K562 (cell line): Measurements from ENCODE around the gene EIF4E2. TPM values are rescaled to one million over a fixed set of nuclear protein-coding genes. Genes with fewer than 3 reads are reported as not detected.

ENCODE experiments used
- REST ChIP-seq, 2 experiments: fragments of 450-650 bp; formaldehyde crosslinking in 1 of 2; IDR thresholded peaks; 2 replicates each; pipeline versions ENCODE4 v1.4.0 to v1.6.1; 2014 to 2020; ENCODE audit warnings: mild to moderate bottlenecking in 2 of 2, borderline replicate concordance in 1 of 2, low read depth in 1 of 2
- polyA plus RNA-seq, 8 experiments: library from polyadenylated mRNA; depleted of rRNA in 4 of 8; stranded (reverse) in 5 of 8; unstranded in 3 of 8; fragments of >200 nt; fragmentation: Nextera tagmentation in 2 of 8; fragmentation: Illumina TruSeq in 1 of 8; extraction: Ambion mirVana in 2 of 8; extraction: Trizol in 1 of 8; gene quantifications; 2 replicates each; pipeline versions ENCODE4 v1.2.1 to v1.2.3, GENCODE V29; 2011 to 2014; ENCODE audit warnings: inconsistent platforms in 1 of 8, missing spikeins in 1 of 8
- total RNA-seq, 7 experiments: library from RNA; depleted of rRNA in 6 of 7; stranded (reverse); fragments of >200 nt in 6 of 7; fragmentation: Illumina TruSeq in 2 of 7; extraction: Trizol in 2 of 7; gene quantifications; 2 replicates each; pipeline versions ENCODE4 v1.2.1 to v1.2.3, GENCODE V29; 2011 to 2021; ENCODE audit warnings: low replicate concordance in 1 of 7

EIF4E2 gene
- total and polyA plus RNA-seq, 9 of the 15 experiments (the other 6 are each of a cell fraction or from before 2014, with no cell fraction given), result 33.9 to 169 (median 77.5) TPM

DNA sequence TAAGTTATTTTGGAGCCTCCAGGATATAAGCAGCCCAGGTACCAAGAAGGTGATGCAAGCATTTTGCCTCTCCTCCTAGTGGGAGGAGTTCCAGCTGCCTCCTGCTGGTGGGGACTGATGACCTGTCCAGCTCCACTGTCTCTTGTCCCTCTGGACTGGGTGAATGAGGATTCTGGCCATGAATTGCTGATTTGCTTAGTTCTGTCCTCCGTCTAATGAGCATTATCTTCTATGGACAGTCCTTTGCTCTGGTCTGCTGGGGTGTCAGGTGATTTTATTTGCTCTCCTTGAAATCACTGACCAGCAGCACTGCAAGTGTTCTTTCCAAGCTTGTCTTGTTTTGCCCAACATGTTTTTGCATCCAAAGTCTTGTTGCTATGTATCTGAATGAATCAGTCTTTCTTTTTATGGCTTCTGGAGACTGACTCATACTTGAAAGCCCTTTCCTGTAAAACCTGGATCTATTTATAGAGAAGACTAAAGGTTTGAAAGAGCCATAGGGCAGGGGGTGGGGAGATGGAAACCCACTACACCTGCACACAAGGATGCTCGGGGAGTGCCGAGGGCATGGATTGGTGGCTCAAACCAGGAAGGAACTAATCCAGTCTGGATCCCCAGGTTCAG lies 42.4 kb downstream of the EIF4E2 start (continued):
- peak; percentile 11; the same call in 1 of the 2 replicates for TF ChIP-seq REST (IDR thresholded peaks at IDR 0.05; ENCODE audit: borderline replicate concordance)
- TF ChIP-seq REST (CRISPR knock-in tag; IDR thresholded peaks at IDR 0.05; ENCODE audit: low read depth), result no peak
